GM18873 (cell line): ENCODE results near the gene DNAJC9.
"Not testable (repeated sequence)": the region's sequence is repeated elsewhere in the genome, so short reads cannot be mapped to it uniquely, and the experiment has no call there.

Source experiments
- ATAC-seq: cut with Tn5 transposase; IDR thresholded peaks from one replicate; pipeline ENCODE4 v1.9.1; 2021; ENCODE audit warnings: mild to moderate bottlenecking, moderate library complexity, moderate number of reproducible peaks; ENCODE audit not compliant: unreplicated experiment, low FRiP score

DNAJC9 gene

GRCh38 chr10:73246646-73247508, at the start of gene DNAJC9:
Gene DNAJC9, minus strand, starts transcription at chr10:73247255. Its CDS starts 66 bp downstream, at chr10:73247189.
- peak; percentile 66 for ATAC-seq

- ATAC-seq: no peak
Observed at GRCh38 chr10:73293461-73293860, 46.4 kb upstream of the DNAJC9 start.

GRCh38 chr10:73289958-73290357, 42.9 kb upstream of the DNAJC9 start:
- no peak for ATAC-seq

- ATAC-seq: no peak
Observed at GRCh38 chr10:73287441-73287840, 40.4 kb upstream of the DNAJC9 start.

GRCh38 chr10:73281097-73281496, 34.0 kb upstream of the DNAJC9 start:
- no peak for ATAC-seq

- ATAC-seq: no peak
Observed at GRCh38 chr10:73264423-73264822, 17.4 kb upstream of the DNAJC9 start.

- no peak for ATAC-seq
Observed at GRCh38 chr10:73263693-73264347, 16.8 kb upstream of the DNAJC9 start.

GRCh38 chr10:73262880-73263555, 16.0 kb upstream of the DNAJC9 start:
- no peak for ATAC-seq

- no peak for ATAC-seq
Observed at GRCh38 chr10:73262105-73262730, 15.2 kb upstream of the DNAJC9 start.

- no peak for ATAC-seq
Observed at GRCh38 chr10:73261362-73261995, 14.4 kb upstream of the DNAJC9 start.

- not testable (repeated sequence) for ATAC-seq
Observed at GRCh38 chr10:73258612-73259011, 11.6 kb upstream of the DNAJC9 start.

- ATAC-seq: no peak
Observed at GRCh38 chr10:73253225-73253555, 6.1 kb upstream of the DNAJC9 start.

GRCh38 chr10:73252445-73253224, 5.6 kb upstream of the DNAJC9 start, which contains the start of gene MRPS16:
Gene MRPS16, minus strand, starts transcription at chr10:73252644. Its CDS starts 162 bp downstream, at chr10:73252482.
- peak; percentile 80 for ATAC-seq

GRCh38 chr10:73251683-73252444, 4.8 kb upstream of the DNAJC9 start:
- ATAC-seq: no peak

GRCh38 chr10:73248259-73248724, 1.2 kb upstream of the DNAJC9 start:
- ATAC-seq: no peak

- no peak for ATAC-seq
Observed at GRCh38 chr10:73247509-73248258, 629 bp upstream of the DNAJC9 start.

GRCh38 chr10:73246322-73246645, 771 bp downstream of the DNAJC9 start:
- no peak for ATAC-seq

- ATAC-seq: no peak
Observed at GRCh38 chr10:73244866-73245477, 2.1 kb downstream of the DNAJC9 start.
